HG03175 (cell line): ENCODE data around the gene CACNA1D.
"Not testable (repeated sequence)": the region's sequence is repeated elsewhere in the genome, so short reads cannot be mapped to it uniquely, and the experiment has no call there.

ENCODE experiments used
- ATAC-seq: cut with Tn5 transposase; IDR thresholded peaks from one replicate; pipeline ENCODE4 v1.9.1; 2021; ENCODE audit warnings: mild to moderate bottlenecking, moderate library complexity; ENCODE audit not compliant: unreplicated experiment

Gene CACNA1D

DNA sequence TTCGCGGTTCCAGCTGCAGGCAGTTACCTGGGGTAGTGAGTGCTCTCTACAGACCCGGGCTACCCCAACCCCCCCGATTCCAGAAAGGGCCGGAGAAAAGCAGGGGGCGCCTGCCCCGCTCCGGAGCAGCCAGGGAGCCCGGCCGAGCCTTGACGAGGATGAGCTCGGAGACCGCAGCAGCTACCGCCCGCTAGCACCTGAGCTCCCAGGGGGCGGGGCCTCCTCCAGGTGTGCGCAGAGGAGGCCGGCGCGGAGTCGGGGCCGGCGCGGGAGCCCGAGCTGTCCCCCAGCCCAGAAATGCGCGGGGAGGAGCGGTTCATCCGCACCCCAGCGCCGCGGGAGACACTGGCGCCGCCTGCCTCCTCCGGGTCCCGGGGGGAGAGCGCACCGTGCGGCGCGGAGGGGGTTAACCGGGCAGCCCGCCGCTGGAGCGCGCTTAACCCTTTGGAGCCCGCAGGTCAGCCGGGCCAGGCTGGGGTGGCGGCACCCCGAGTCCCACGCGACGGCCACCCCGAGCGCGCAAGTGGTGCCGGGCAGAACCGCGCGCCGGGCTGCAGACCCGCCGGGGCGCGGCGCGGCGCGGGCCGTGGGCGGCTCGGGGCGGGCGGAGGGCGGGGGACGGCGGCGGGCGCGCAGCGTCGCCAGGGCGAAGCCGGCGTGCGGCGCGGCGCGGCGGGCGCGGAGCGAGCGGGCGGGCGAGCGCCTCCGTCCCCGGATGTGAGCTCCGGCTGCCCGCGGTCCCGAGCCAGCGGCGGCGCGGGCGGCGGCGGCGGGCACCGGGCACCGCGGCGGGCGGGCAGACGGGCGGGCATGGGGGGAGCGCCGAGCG lies at the start of gene CACNA1D:
Gene CACNA1D, plus strand, starts transcription at position 649 of the 829 bp plus-strand sequence. CDS start 556 bp downstream, outside the sequence.
- ATAC-seq: no peak

DNA sequence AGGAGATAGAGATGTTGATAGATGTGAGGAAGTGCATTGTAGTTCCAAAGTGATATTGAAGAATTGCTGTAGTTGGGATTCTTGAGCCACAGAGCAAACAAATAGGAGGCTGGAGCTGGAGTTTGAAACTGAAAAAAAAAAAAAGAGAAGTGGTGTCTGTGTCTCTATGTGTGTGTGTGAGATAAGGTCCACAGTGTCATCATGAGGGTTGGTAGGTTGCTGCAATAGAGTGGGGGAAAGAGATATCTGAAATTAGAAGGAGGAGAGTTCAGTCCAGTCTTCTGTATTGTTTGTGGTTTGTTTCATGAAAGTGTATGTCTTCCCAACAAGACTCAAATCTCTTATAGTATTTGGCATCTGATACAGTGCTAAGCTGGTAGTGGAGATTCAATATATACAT lies 37.3 kb upstream of the CACNA1D start:
- no peak for ATAC-seq

DNA sequence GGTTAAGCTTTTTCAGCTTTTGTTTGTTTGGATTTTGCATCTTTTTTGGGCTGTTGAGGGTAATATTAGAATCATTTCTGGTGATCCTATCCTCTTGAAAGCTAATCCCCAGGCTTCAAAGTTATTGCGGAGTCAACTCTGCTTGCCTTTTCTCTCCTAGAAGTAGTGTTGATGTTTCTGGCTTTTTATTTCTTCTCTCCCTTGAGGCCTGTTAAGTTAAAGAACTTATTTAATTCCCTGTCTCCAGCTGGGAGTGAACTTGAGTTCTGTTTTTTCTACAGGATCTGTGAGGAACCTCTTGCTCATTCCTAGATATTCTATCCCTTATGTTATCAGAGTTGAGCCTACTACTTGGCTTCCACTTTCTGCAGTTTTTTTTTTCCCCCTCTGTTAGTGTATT lies 34.1 kb upstream of the CACNA1D start:
- ATAC-seq: no peak

DNA sequence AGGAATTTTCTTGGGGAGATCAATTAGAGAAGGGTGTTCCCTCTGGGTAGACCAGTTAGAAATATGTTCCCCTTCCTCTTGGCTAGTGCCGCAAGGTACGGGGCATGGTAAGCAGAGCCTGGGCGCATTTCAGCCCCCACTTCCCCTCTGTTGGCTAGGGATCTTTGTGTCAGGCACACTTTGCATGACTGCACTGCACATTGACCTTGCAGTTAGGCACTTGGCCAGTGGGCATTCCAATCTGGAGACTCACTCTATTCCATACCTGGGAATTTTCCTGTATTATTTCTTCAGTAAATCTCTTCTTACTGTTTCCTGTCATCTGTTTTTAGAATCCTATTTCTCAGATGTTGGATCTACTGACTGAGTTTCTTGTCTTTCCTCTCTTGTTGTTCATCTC lies 30.0 kb upstream of the CACNA1D start:
- ATAC-seq: no peak

DNA sequence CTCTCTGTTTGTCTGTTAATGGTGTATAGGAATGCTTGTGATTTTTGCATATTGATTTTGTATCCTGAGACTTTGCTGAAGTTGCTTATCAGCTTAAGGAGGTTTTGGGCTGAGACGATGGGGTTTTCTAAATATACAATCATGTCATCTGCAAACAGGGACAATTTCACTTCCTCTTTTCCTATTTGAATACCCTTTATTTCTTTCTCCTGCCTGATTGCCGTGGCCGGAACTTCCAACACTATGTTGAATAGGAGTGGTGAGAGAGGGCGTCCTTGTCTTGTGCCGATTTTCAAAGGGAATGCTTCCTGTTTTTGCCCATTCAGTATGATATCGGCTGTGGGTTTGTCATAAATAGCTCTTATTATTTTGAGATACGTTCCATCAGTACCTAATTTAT lies 24.7 kb upstream of the CACNA1D start:
- not testable (repeated sequence) for ATAC-seq

DNA sequence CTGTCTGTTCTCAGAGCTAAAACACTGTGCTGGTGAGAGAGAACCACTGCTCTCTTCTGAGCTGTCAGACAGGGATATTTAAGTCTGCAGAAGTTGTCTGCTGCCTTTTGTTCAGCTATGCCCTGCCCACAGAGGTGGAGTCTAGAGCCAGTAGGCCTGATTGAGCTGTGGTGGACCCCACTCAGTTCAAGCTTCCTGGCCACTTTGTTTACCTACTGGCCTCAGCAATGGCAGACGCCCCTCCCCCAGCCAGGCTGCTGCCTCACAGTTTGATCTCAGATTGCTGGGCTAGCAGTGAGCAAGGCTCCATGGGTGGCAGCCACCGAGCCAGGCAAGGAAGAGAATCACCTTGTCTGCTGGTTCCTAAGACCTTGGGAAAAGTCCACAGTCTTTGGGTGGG lies 21.0 kb upstream of the CACNA1D start:
- ATAC-seq: no peak

DNA sequence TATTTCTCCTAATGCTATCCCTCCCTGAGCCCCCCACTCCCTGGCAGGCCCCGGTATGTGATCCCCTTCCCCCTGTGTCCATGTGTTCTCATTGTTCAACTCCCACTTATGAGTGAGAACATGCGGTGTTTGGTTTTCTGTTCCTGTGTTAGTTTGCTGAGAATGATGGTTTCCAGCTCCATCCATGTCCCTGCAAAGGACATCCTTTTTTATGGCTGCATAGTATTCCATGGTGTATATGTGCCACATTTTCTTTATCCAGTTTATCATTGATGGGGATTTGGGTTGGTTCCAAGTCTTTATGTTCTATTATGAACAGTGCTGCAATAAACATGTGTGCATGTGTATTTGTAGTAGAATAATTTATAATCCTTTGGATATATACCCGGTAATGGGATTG lies 18.0 kb upstream of the CACNA1D start:
- ATAC-seq: not testable (repeated sequence)

DNA sequence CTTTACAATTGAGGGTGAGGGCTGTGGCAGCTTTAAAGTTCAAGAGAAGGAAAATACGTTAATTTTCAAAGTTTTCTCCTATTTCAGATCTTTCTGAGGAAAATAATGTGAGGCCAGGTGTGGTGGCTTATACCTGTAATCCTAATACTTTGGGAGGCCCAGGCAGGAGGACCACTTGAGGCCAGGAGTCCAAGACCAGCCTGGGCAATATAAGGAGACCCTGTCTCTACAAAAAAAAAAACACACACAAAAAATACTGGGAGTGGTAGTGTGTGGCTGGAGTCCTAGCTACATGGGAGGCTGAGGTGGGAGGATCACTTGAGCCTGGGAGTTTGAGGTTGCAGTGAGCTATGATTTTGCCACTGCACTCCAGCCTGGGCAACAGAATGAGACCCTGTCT lies 16.7 kb upstream of the CACNA1D start:
- ATAC-seq: not testable (repeated sequence)

DNA sequence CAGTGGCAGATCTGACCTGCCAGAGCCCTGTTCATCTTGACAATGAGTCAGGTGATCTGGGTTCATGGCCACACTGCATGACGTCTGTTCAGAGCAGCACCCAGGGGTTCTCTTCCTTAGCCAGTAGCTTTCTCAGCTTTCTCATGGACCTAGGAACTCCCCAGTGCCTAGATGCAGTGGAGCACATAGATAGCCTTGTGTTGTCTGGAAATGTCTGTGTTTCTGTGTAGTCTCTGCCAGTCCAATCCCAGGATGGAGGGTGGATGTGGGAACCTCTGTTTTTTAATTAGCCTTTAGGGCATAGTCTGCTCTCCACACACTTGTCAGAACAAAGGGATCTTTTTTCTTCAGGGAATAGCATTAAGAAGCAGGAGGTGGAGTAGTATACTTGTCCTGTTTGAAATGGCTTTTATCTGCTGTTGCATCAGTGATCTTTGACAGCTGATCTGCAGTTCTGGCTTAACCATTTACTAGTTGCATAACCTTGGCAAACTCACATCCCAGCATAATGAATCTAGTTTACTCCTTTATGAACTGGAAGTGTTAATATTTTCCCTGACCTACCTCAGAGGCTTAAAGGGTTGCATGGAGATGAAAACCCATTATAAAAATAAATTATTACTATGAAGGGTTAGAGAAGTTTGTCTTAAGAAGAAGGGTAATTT lies 16.1 kb upstream of the CACNA1D start:
- ATAC-seq: no peak

DNA sequence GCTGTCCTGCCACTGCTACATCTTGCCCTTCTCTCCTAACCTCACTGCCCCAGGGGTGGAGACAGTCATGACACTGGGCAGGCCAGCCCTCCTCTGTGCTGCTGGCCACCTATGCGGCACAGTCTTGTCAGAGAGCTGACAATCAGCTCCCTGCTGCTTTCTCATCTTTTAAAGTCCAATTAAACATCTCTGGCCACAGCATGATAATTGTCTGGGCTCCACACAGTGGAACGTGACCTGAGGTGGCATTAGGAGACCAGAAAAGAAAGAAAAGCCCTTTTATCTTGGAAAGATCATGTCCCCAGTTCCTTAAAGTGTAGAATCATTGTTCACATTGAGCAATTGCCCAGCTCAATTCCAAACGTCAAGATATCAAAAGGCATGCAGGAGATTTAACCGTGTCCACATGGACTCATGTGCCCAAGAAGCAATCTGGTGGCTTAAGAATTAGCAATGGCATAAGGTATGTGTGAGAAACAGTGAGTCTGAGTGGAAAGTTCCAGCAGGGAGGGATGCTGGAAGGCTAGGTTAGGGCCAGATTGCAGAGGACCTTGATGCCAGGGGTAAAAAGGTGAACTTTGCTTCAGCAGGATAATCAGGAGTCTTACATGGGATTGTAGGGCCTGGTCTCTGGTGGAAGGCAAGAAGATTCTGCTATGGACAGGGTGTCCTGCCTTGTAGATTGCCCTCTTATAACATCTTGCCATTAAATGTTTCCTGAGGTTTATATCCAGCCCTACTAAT lies 15.3 kb upstream of the CACNA1D start:
- no peak for ATAC-seq

DNA sequence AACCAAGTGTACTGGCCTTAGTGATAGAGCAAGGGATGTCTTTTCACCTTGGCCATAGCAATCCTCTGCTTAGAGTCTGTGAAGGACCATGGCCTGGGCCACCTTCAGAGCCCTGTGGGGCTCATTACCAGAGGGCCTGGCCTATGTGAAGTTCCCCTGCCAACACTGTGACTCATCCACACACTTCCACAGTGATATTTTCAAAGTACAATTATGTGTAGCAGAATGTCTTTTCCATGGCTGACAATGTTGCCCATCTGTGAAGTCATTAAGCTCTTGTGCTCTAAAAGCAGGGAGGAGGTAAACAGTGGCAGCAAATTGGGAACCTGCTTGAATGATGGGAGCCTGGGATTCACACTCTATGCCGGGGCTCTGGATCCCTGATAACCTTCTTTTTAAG lies 12.2 kb upstream of the CACNA1D start:
- no peak for ATAC-seq

DNA sequence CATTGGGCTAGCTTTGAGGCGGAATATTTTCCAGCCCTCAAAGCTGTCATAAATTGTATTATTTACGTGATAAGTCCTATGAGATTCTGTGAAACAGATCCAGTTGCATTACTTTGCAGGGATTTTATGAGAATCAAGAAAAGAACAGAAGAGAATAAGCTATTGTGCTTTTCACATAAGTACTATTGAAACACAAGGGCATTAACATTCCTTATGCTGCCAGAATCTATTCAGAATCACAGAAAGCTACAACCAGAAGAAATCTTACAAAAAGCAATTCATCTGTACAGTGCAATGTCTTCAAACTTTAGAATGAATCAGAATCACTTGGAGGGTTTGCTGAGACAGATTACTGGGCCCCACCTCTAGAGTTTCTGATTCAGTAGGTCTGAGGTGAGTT lies 10.6 kb upstream of the CACNA1D start:
- no peak for ATAC-seq

DNA sequence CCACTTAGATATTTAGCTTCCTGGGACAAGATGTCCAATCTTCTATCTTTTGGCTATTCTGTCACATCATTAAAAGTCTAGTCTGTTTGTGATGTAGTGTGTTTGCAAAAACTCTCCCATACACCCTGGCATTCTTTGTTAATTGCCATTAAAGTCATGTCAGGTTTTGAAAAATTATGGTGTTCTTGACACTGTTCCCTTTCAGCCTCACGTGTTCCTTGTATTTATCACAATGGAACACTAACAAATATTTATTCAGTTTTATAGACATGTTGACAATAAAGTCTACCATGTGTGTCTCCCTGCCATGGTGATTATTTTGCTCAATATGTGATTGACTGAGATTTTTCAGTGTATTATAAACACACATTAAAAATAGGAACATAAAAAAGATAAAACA lies 9.4 kb upstream of the CACNA1D start:
- no peak for ATAC-seq

DNA sequence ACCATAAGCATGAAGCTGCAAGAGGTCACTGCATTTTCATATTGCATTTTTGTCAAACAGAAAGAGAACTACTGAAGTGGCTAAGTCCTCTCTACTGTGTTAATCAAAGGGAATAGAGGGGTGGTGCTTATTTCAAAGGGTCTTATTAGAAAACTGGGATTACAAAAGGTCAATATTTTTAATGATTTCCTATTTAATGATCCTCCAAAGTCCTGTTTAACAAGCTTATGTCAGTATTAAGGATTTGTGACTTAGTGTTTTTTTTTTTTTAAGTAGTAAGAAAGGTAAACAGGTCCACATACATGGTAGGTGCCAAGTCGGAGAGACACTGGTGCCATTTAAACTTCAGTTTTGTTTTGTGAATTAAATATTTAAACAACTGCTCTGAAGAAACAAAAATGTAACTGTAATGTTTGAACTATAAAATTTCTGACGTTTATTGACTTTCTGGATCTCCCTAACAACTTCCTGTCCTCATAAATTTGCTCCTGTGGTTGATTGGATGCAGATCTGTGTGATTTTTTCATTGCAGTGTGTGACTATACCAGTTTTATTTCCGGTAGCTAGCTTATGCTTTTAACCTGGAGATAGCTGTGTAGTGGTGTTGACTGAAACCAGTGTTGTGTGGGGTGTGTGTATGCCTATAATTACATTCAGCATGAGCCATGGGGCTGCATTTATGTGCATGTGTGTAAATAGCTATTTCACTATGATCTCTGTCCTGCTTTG lies 8.6 kb upstream of the CACNA1D start:
- no peak for ATAC-seq

DNA sequence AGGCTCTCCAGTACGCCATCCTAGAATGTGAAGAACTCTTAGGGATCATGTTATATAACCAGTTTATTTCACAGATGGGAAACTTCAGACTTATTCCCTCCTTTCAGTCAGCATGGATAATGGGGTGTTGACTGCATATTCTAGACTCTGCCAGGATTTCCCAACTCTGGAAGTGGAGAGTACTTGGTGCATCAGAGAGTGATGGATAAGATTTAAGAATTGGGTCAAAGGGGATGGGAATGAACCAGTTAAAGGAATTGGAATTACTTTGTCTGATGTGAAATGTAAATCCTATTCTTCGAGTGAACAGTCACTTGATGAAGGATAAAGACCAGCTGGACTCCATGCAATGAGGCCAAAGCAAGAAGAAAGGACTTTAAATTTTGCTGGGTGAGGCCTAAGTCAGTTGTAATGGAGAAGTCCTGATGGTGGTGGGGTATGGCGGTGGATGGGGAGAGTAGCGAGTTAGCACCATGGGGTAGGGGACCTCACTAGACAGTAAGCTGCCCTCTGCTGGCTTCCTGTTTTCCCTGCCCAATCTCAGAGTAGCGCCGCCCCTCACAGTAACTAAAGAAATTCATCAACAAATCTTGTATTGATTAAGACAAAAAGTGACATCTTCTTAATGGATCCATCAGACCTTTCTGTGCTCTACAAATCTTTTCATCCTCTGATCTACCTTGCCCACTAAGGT lies 7.3 kb upstream of the CACNA1D start:
- no peak for ATAC-seq

DNA sequence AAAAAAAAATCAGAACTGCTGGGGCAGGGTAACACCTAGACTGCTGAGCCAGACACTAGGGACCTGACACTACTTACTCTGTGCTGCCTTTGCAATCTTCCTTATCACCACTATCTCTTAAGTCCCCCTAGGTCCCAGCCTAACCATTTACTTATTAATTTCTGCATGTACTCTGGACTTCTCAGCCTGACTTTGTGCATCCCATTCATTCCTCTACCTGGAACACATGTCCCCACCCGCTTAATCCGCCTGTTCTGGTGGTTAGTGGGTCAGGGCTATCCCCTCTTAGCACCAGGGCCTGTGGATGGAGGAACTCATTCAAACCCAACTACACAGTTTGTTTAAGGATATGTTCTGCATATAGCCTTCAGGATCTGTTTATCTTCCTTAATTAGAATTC lies 5.0 kb upstream of the CACNA1D start:
- ATAC-seq: no peak

DNA sequence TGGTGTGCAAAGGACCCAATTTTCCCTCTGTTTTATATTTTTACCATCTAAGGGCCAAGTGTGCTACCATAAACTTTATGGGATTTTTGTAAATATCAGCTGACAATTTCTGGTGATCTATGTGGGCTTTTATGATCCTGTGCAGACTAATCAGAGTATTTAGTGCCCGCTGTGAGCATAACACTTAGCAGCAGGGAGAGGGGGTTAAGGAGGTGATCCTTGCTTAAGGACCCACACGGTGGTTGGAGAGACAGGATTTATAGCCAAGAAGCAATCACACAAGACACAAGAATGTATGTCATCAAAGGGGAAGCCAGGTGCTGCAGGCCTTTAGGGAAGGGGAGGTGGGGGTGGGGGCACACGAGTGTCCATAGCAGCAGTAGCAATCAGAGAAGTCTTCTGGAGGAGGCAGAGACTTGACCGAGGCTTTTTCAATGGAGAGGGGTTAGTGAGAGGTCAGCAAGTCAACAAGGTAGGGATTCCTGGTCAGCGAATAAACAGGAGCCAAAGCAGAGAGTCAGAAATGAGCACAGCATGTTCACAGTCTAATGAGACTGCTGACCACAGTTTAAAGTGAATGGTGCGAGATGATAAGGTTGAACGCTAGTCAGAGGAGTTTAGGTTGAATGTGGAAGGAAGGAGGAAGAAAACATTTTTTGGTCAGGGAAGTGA lies 4.5 kb upstream of the CACNA1D start:
- ATAC-seq: no peak

DNA sequence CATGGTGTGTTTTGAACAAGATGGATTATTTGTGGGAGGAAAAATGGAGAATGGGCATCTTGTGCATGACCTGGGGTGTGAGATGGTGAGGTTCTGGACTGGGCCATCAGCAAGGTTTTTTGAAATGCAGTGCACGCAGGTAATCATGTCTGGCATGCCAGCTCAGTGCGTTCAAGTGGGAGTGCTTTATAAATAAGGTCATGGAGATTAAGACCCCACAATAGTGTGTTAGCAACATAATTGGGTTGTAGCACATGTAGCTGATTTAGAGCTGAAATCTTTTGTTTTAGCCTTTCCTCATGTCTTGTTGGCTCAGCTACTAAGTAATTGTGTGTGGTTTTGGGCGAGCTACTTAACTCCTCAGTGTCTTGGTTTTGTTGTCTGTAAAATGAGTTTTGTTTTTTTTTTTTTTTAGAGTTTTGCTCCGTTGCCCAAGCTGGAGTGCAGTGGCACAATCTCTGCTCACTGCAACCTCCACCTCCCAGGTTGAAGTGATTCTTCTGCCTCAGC lies 3.9 kb upstream of the CACNA1D start:
- no peak for ATAC-seq

DNA sequence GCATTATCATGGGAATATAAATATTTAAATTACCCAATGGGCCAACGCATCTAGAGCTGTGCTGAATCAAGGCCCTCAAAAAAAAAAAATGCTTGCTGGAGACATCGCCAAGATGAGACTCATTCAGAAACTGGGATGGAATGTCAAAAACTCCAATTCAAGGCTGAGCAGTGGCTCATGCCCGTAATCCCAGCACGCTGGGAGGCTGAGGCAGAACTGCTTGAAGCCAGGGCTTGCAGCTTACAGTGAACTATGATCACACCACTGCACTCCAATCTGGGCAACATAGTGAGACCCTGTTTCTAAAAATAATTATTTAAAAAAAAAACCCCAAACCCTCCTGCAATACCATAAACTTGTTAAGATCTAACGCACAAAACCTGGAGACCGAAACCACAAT lies 3.1 kb upstream of the CACNA1D start:
- no peak for ATAC-seq

DNA sequence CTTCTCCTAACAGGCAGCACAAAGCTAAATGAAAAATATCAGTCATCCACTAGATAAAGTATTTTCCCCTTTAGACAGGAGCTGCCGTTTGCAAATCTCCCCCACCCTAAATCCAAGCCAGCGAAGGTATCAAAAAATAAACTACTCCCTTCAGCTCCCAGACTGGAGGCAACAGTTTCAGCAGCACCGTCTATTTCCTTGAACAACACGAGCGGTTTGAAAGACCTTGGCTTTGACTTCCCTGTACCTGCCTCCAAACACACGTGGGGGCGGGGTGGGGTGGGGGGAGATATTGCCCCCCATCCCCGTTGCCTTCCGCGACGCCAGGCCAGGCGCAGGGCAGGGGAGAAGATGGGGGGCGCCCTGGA lies 832 bp upstream of the CACNA1D start:
- no peak for ATAC-seq
